ENCODE measurements around the gene ATRAID. TPM values are rescaled to one million over a fixed set of nuclear protein-coding genes. Genes with fewer than 3 reads are reported as not detected.

ATRAID gene
- total RNA-seq, 4 donors from 2014 or later: 118 to 143 (median 130) TPM

GRCh38 chr2:27209621-27210401, 2.0 kb upstream of the ATRAID start:
- Histone ChIP-seq H3K9me3 (no peaks in the 10 kb centered on the region), H3K4me3 (no peak overlapping the region), H3K27ac (replicated peaks in 1 of 4) (no peak overlapping the region), H3K27me3 (no peaks in the 10 kb centered on the region), H3K4me1 (peaks cover 19 to 33% (median 23%) of the 10 kb centered on the region in 4 donors), H3K36me3 (peaks cover 29 to 58% (median 45%) of the 10 kb centered on the region in 4 donors)
- intact Hi-C loops (cut with DNase I): loop anchor here (10.0 kb wide), 1 partner anchor 165 kb away; the partner anchor contains the start of genes EIF2B4 and SNX17
- 92% methylated on average over 6 of the region's 6 CpGs for WGBS
- TF ChIP-seq EP300 (IDR thresholded peaks at IDR 0.05) (no peak), POLR2A (IDR thresholded peaks at IDR 0.05; ENCODE audit: low read depth) (no peak), POLR2AphosphoS5 (IDR thresholded peaks at IDR 0.05) (no peak), CTCF (IDR thresholded peaks at IDR 0.05) (no peak)
- no peak for DNase-seq (ENCODE audit: extremely low spot score)

DNA sequence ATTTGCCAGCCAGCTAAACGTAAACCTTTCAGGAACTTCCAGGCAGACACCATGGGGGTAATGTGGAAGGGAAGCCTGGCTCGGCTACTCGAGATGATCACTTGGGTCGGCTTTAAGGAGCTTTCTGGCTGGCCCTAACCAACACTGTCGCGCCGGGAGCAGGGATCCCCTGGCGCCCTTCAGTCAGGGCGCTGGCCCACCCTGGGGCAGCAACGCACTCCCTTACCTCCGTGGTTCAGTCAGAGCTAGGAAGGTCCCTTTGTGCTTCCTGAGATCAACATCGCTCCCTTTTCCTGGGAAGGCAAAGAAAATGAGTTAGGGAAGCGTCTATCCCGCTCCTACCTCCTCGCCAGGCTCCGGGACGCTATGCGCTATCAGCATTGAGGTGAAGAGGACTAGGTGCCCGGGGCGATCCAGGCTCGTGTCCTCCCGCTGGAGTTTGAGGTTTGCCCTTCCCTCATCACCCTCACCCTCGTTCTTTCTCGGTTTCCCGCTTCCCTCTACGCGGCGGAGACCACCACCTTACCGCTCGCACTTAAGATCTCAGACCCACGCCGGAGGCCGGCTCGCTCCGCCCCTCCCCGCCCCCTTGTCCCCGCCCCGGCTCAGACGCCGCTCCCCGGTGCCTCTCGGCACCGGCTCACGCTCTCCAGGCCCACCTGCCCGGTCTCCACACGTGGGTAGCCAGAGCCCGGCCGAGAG, 449 bp upstream of the ATRAID start:
- Histone ChIP-seq H3K4me1 (peaks cover 19 to 35% (median 25%) of the 10 kb centered on the region in 4 donors), H3K36me3 (peaks cover 18 to 52% (median 38%) of the 10 kb centered on the region in 4 donors), H3K9me3 (no peaks in the 10 kb centered on the region), H3K27ac (replicated peaks in 1 of 4) (peak overlapping the region; percentile 91 to 98 (median 94)), H3K4me3 (peak overlapping the region; percentile 68 to 92 (median 86)), H3K27me3 (no peaks in the 10 kb centered on the region)
- TF ChIP-seq POLR2AphosphoS5 (IDR thresholded peaks at IDR 0.05): no peak
- no peak for TF ChIP-seq POLR2A (IDR thresholded peaks at IDR 0.05; ENCODE audit: low read depth)
- no peak for TF ChIP-seq EP300 (IDR thresholded peaks at IDR 0.05)
- no peak for TF ChIP-seq CTCF (IDR thresholded peaks at IDR 0.05)
- no peak for DNase-seq (ENCODE audit: extremely low spot score)
- 1% methylated on average over 34 of the region's 48 CpGs for WGBS
- intact Hi-C loops (cut with DNase I): loop anchor here (10.0 kb wide), 1 partner anchor 163 kb away; the partner anchor contains the start of genes EIF2B4 and SNX17

DNA sequence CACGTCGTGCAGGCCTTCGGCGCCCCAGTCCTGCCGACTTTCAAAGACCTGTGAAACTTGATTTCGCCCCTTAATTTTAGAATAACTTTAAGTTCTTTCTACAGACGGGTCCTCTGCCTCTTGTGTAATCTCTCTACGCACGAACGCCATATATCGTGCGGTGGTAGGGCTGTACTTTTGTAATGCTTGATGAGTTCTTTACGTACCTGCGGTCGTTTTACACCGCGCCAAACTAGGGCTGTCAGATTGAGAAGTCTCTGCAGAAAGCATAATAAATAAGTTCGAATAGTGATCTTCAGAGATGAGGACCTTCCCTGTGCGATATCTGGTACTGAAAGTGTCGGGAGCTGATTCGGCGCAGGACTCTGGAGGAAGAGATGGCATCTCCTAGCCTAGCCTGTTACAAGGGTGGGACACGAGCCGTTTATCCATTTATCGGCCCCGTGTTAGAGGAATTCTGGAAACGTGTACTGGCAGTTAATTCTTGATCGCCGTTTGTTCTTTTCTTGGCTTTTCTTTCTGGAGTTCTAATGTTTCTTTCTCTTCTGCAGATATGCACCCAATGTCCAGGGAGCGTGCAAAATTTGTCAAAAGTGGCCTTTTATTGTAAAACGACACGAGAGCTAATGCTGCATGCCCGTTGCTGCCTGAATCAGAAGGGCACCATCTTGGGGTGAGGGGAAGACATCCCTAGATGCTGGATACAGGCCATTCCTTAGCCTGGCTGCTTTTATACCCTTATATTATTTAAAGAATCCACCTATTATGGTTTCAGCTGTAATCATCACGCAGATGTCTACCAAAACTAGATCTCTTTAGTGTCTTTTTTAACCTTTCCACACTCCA, 1.0 kb downstream of the ATRAID start:
- Histone ChIP-seq H3K4me3 (peak overlapping the region; percentile 68 to 92 (median 86)), H3K9me3 (no peaks in the 10 kb centered on the region), H3K27me3 (no peaks in the 10 kb centered on the region), H3K4me1 (peaks cover 27 to 49% (median 36%) of the 10 kb centered on the region in 4 donors), H3K36me3 (peaks cover 7 to 38% (median 24%) of the 10 kb centered on the region in 4 donors), H3K27ac (replicated peaks in 1 of 4) (peak overlapping the region; percentile 91 to 98 (median 94))
- TF ChIP-seq POLR2A (IDR thresholded peaks at IDR 0.05; ENCODE audit: low read depth) (no peak), EP300 (IDR thresholded peaks at IDR 0.05) (no peak), CTCF (IDR thresholded peaks at IDR 0.05) (no peak), POLR2AphosphoS5 (IDR thresholded peaks at IDR 0.05) (no peak)
- intact Hi-C loops (cut with DNase I): loop anchor here (10.0 kb wide), 1 partner anchor 162 kb away; the partner anchor contains the start of genes EIF2B4 and SNX17
- DNase-seq (ENCODE audit: extremely low spot score): no peak
- 9% methylated on average over 34 of the region's 34 CpGs for WGBS

GRCh38 chr2:27214941-27215340, 3.1 kb downstream of the ATRAID start:
- H3K4me1 ChIP-seq: peaks cover 30 to 56% (median 38%) of the 10 kb centered on the region in 4 donors
- H3K4me3 ChIP-seq: no peak overlapping the region
- no peaks in the 10 kb centered on the region for H3K27me3 ChIP-seq
- intact Hi-C loops (cut with DNase I): loop anchor here (2.0 to 10.0 kb wide), 2 partner anchors 80 to 160 kb away; partner anchors contain the start of genes EIF2B4, PREB and SNX17
- 95% methylated on average over 3 of the region's 3 CpGs for WGBS
- H3K9me3 ChIP-seq: no peaks in the 10 kb centered on the region
- no peak for TF ChIP-seq POLR2AphosphoS5 (IDR thresholded peaks at IDR 0.05)
- TF ChIP-seq CTCF (IDR thresholded peaks at IDR 0.05): no peak
- TF ChIP-seq POLR2A (IDR thresholded peaks at IDR 0.05; ENCODE audit: low read depth): no peak
- TF ChIP-seq EP300 (IDR thresholded peaks at IDR 0.05): no peak
- peaks cover 0 to 28% (median 9%) of the 10 kb centered on the region in 4 donors for H3K36me3 ChIP-seq
- H3K27ac ChIP-seq (replicated peaks in 1 of 4): no peak overlapping the region
- no peak for DNase-seq (ENCODE audit: extremely low spot score)

Data from esophagus muscularis mucosa (tissue), 4 donors.